ENCODE measurements around the gene SSTR4.

Gene SSTR4

DNA sequence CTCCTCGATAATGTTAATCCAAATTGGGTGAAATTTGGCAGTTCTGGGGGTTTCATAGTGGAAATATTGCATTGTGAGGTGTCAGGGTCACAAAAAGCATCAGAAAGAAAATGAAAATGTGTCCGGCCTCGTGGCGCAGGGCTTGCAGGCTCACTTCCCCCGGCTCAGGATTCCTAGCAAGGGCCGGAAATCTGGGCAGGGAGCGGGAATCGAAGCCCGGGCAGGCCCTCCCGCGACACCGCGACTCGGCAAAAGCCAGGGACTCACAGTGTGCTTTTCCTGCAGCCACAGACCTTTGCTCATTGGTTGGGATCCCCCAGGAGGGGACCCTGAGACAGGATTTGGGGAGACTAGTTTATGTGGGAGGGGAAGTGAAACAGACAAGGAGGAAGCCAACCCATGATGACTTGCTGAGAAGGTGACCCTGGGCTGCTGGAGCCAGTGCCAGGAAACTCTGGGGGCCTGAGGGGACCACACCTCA, 51.9 kb downstream of the SSTR4 start:
- DNase-seq (ENCODE audit: low spot score): no peak

DNA sequence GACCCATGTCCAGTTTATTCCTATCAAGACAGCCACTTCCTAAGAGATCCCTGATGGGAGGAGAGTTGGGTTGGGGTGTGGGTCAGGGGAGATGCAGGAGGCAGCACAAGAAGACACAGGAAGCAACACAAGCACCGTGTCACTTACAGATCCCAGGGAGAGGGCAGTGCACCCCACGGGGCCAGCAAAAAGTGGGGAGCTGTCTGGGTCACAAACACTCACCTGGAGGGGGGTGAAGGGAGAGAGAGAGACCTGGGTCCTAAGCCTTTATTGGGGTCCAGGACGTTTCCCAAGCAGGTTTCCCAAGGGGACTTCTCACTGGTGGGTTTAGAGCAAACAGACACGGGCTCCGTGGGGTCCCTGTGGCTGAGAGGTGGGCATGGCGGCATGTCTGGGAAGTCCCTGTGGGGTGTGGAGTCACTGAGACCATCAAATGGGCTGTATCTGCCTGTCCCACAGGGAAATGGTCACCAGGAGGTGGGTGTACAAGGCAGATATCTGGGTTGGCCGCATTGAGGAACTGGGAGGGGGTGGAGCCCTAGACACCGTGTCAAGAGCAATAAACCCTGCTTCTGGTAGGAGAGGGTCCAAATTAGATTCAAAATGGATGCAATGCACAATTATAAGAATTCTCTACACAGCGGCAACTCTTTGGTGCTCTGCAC, 52.6 kb downstream of the SSTR4 start:
- DNase-seq (ENCODE audit: low spot score): no peak

Measured in hepatic stellate cell (primary cell).